Cerebellar nuclear complex (tissue), 1 donor: ENCODE results near the gene TMC2.
"Not testable (repeated sequence)": the region's sequence is repeated elsewhere in the genome, so short reads cannot be mapped to it uniquely, and the experiment has no call there.

Experiments used
- DNase-seq, 2 experiments: peaks; one replicate each; lab custom pipeline; 2025; lab: John Stamatoyannopoulos, UW

TMC2 gene

GRCh38 chr20:2526218-2526583 is 10.2 kb upstream of the TMC2 start:
- DNase-seq = not testable (repeated sequence)

- DNase-seq = no peak
Observed at GRCh38 chr20:2527762-2528161, 8.6 kb upstream of the TMC2 start.

- DNase-seq = no peak
Observed at GRCh38 chr20:2528671-2529271, 7.6 kb upstream of the TMC2 start.

GRCh38 chr20:2533118-2533517 is 3.3 kb upstream of the TMC2 start:
- DNase-seq = no peak

GRCh38 chr20:2535711-2536559 is 438 bp upstream of the TMC2 start:
- DNase-seq = no peak

- no peak for DNase-seq
Observed at GRCh38 chr20:2537101-2537500, 728 bp downstream of the TMC2 start.

GRCh38 chr20:2538356-2538755 is 2.0 kb downstream of the TMC2 start:
- DNase-seq = no peak

- no peak for DNase-seq
Observed at GRCh38 chr20:2538931-2539720, 2.8 kb downstream of the TMC2 start.

GRCh38 chr20:2541940-2542339 is 5.6 kb downstream of the TMC2 start:
- no peak for DNase-seq

- no peak for DNase-seq
Observed at GRCh38 chr20:2542361-2542760, 6.0 kb downstream of the TMC2 start.

- no peak for DNase-seq
Observed at GRCh38 chr20:2544211-2544610, 7.8 kb downstream of the TMC2 start.

- no peak for DNase-seq
Observed at GRCh38 chr20:2545594-2545993, 9.2 kb downstream of the TMC2 start.

GRCh38 chr20:2557873-2558580 is 21.7 kb downstream of the TMC2 start:
- DNase-seq = no peak

- DNase-seq = peak; percentile 40 to 77
Observed at GRCh38 chr20:2558581-2559278, 22.4 kb downstream of the TMC2 start.

GRCh38 chr20:2559279-2559626 is 22.9 kb downstream of the TMC2 start:
- no peak for DNase-seq

- DNase-seq = peak in 1 of 2 experiments; percentile 73
Observed at GRCh38 chr20:2559651-2560050, 23.3 kb downstream of the TMC2 start.

- no peak for DNase-seq
Observed at GRCh38 chr20:2563116-2563515, 26.7 kb downstream of the TMC2 start.

- peak; percentile 57 to 84 for DNase-seq
Observed at GRCh38 chr20:2564406-2564805, 28.0 kb downstream of the TMC2 start.

- no peak for DNase-seq
Observed at GRCh38 chr20:2575682-2576081, 39.3 kb downstream of the TMC2 start.

- no peak for DNase-seq
Observed at GRCh38 chr20:2576317-2576727, 39.9 kb downstream of the TMC2 start.

GRCh38 chr20:2578475-2579192 is 42.3 kb downstream of the TMC2 start:
- no peak for DNase-seq
